Activated CD8-positive, alpha-beta T cell treated with anti-CD3 and anti-CD28 coated beads, Interleukin-2, amount 10 ng/mL, durations not matched to agents 7 days and 5 days (primary cell): ENCODE measurements around the gene BCR. TPM values are rescaled to one million over a fixed set of nuclear protein-coding genes. Genes with fewer than 3 reads are reported as not detected.

Source experiments
- ATAC-seq: fragments of 150-1000 bp; cut with Tn5 transposase; one replicate; pipeline ENCODE4 v1.10.0; 2021; ENCODE audit warnings: moderate library complexity
- CTCF ChIA-PET: fragments of 350-600 bp; sonication (Branson Sonifier 250); formaldehyde crosslinking; loops from one replicate; lab custom pipeline; 2021; ENCODE audit warnings: antibody characterized with exemption; lab: Charles Lee
- POLR2A ChIA-PET: fragments of 350-600 bp; sonication (Branson Sonifier 250); formaldehyde crosslinking; loops from one replicate; lab custom pipeline; 2021; ENCODE audit warnings: antibody characterized with exemption; lab: Charles Lee
- DNase-seq: peaks from one replicate; pipeline ENCODE4 v3.0.0-alpha.2; 2020
- H3K27ac Mint-ChIP-seq: one replicate; pipeline ENCODE4 v1.8.0; 2021; ENCODE audit warnings: mild to moderate bottlenecking, mixed read lengths
- H3K27me3 Mint-ChIP-seq: one replicate; pipeline ENCODE4 v1.8.0; 2021; ENCODE audit warnings: low read depth, mixed read lengths
- H3K36me3 Mint-ChIP-seq: one replicate; pipeline ENCODE4 v1.8.0; 2021; ENCODE audit warnings: low read depth, mixed read lengths
- H3K4me1 Mint-ChIP-seq: one replicate; pipeline ENCODE4 v1.8.0; 2021; ENCODE audit warnings: low read depth, mixed read lengths
- H3K4me3 Mint-ChIP-seq: one replicate; pipeline ENCODE4 v1.8.0; 2021; ENCODE audit warnings: mild to moderate bottlenecking, mixed read lengths
- H3K9me3 Mint-ChIP-seq: one replicate; pipeline ENCODE4 v1.8.0; 2022; ENCODE audit warnings: mixed read lengths; ENCODE audit not compliant: insufficient read depth
- total RNA-seq, 2 experiments: library from RNA; stranded (reverse); gene quantifications; one replicate each; pipeline ENCODE4 v1.2.3, GENCODE V29; 2021

Gene BCR
- total RNA-seq, 2 experiments from 2014 or later = 31.1 to 31.9 TPM

GRCh38 chr22:23229646-23230045 lies 49.3 kb downstream of the BCR start:
- DNase-seq (no peak), ATAC-seq (no peak)
- Mint-ChIP-seq H3K9me3 (peaks cover 17% of the 10 kb centered on the region), H3K36me3 (peaks cover 34% of the 10 kb centered on the region), H3K4me3 (no peak overlapping the region), H3K27me3 (no peaks in the 10 kb centered on the region), H3K4me1 (peaks cover 29% of the 10 kb centered on the region), H3K27ac (no peak overlapping the region)
- ChIA-PET POLR2A (no interaction called here), CTCF (interaction anchor here (1.1 kb wide), 1 partner anchor 9 kb away, joined by 3 read pairs; no protein-coding TSS in a partner anchor)

GRCh38 chr22:23230348-23231068 lies 50.2 kb downstream of the BCR start:
- ChIA-PET CTCF (interaction anchor here (1.8 kb wide), 1 partner anchor 51 kb away, joined by 5 read pairs; no protein-coding TSS in a partner anchor), POLR2A (no interaction called here)
- Mint-ChIP-seq H3K27ac (no peak overlapping the region), H3K36me3 (peaks cover 34% of the 10 kb centered on the region), H3K4me1 (peaks cover 22% of the 10 kb centered on the region), H3K4me3 (no peak overlapping the region), H3K27me3 (no peaks in the 10 kb centered on the region), H3K9me3 (peaks cover 17% of the 10 kb centered on the region)
- DNase-seq (no peak), ATAC-seq (no peak)

GRCh38 chr22:23231471-23232093 lies 51.3 kb downstream of the BCR start:
- CTCF ChIA-PET = interaction anchor here (1.8 kb wide), 1 partner anchor 50 kb away, joined by 5 read pairs; no protein-coding TSS in a partner anchor
- ATAC-seq = no peak
- Mint-ChIP-seq H3K4me1 (peaks cover 13% of the 10 kb centered on the region), H3K36me3 (peaks cover 34% of the 10 kb centered on the region), H3K27me3 (no peaks in the 10 kb centered on the region), H3K4me3 (no peak overlapping the region), H3K27ac (no peak overlapping the region), H3K9me3 (peaks cover 17% of the 10 kb centered on the region)
- no peak for DNase-seq
- POLR2A ChIA-PET = no interaction called here

- Mint-ChIP-seq H3K4me1 (peaks cover 7% of the 10 kb centered on the region), H3K27ac (no peak overlapping the region)
- POLR2A ChIA-PET = no interaction called here
Measured at GRCh38 chr22:23232094-23232905, 52.0 kb downstream of the BCR start.

GRCh38 chr22:23233084-23233531 lies 52.8 kb downstream of the BCR start:
- Mint-ChIP-seq H3K9me3 (peaks cover 12% of the 10 kb centered on the region), H3K36me3 (peaks cover 25% of the 10 kb centered on the region), H3K4me1 (peaks cover 12% of the 10 kb centered on the region), H3K27me3 (no peaks in the 10 kb centered on the region), H3K27ac (no peak overlapping the region), H3K4me3 (no peak overlapping the region)
- ATAC-seq (no peak), DNase-seq (no peak)
- ChIA-PET CTCF (no interaction called here), POLR2A (interaction anchor here (0.8 kb wide), 1 partner anchor 10 kb away, joined by 3 read pairs; no protein-coding TSS in a partner anchor)

More at GRCh38 chr22:23232094-23232905, 52.0 kb downstream of the BCR start:
- Mint-ChIP-seq H3K9me3 (peaks cover 17% of the 10 kb centered on the region), H3K27me3 (no peaks in the 10 kb centered on the region), H3K4me3 (no peak overlapping the region), H3K36me3 (peaks cover 33% of the 10 kb centered on the region)
- CTCF ChIA-PET = interaction anchor here (1.8 kb wide), 1 partner anchor 49 kb away, joined by 5 read pairs; no protein-coding TSS in a partner anchor
- ATAC-seq = no peak
- no peak for DNase-seq

- H3K4me3 Mint-ChIP-seq = no peak overlapping the region
- CTCF ChIA-PET = no interaction called here
- peaks cover 14% of the 10 kb centered on the region for H3K4me1 Mint-ChIP-seq
- H3K27ac Mint-ChIP-seq = no peak overlapping the region
- peaks cover 20% of the 10 kb centered on the region for H3K36me3 Mint-ChIP-seq
- POLR2A ChIA-PET = no interaction called here
- H3K27me3 Mint-ChIP-seq = no peaks in the 10 kb centered on the region
- ATAC-seq (no peak), DNase-seq (no peak)
- H3K9me3 Mint-ChIP-seq = peaks cover 6% of the 10 kb centered on the region
Measured at GRCh38 chr22:23233752-23234408, 53.6 kb downstream of the BCR start.

- Mint-ChIP-seq H3K9me3 (no peaks in the 10 kb centered on the region), H3K27ac (no peak overlapping the region), H3K27me3 (no peaks in the 10 kb centered on the region), H3K4me3 (no peak overlapping the region), H3K4me1 (peaks cover 14% of the 10 kb centered on the region), H3K36me3 (peaks cover 18% of the 10 kb centered on the region)
- ATAC-seq (no peak), DNase-seq (no peak)
- ChIA-PET POLR2A (no interaction called here), CTCF (no interaction called here)
Measured at GRCh38 chr22:23234409-23235161, 54.3 kb downstream of the BCR start.

- DNase-seq = no peak
- Mint-ChIP-seq H3K36me3 (peaks cover 9% of the 10 kb centered on the region), H3K9me3 (no peaks in the 10 kb centered on the region), H3K27ac (no peak overlapping the region), H3K4me1 (peaks cover 14% of the 10 kb centered on the region), H3K4me3 (no peak overlapping the region), H3K27me3 (no peaks in the 10 kb centered on the region)
- POLR2A ChIA-PET = no interaction called here
- CTCF ChIA-PET = no interaction called here
- no peak for ATAC-seq
Measured at GRCh38 chr22:23235425-23235824, 55.1 kb downstream of the BCR start.

GRCh38 chr22:23236026-23236425 lies 55.7 kb downstream of the BCR start:
- Mint-ChIP-seq H3K4me3 (no peak overlapping the region), H3K4me1 (peaks cover 19% of the 10 kb centered on the region), H3K36me3 (peaks cover 7% of the 10 kb centered on the region), H3K27ac (no peak overlapping the region), H3K27me3 (no peaks in the 10 kb centered on the region), H3K9me3 (no peaks in the 10 kb centered on the region)
- ChIA-PET POLR2A (no interaction called here), CTCF (no interaction called here)
- no peak for DNase-seq
- no peak for ATAC-seq

GRCh38 chr22:23236440-23237184 lies 56.3 kb downstream of the BCR start:
- ChIA-PET CTCF (no interaction called here), POLR2A (interaction anchor here (1.3 kb wide), 1 partner anchor 9 kb away, joined by 3 read pairs; no protein-coding TSS in a partner anchor)
- peaks cover 25% of the 10 kb centered on the region for H3K4me1 Mint-ChIP-seq
- ATAC-seq (no peak), DNase-seq (no peak)
- no peak overlapping the region for H3K4me3 Mint-ChIP-seq
- peaks cover 7% of the 10 kb centered on the region for H3K36me3 Mint-ChIP-seq
- H3K27me3 Mint-ChIP-seq = no peaks in the 10 kb centered on the region
- no peaks in the 10 kb centered on the region for H3K9me3 Mint-ChIP-seq
- no peak overlapping the region for H3K27ac Mint-ChIP-seq
